ENCODE results near the gene SEC24C.
"Not testable (repeated sequence)": the region's sequence is repeated elsewhere in the genome, so short reads cannot be mapped to it uniquely, and the experiment has no call there.

DNA sequence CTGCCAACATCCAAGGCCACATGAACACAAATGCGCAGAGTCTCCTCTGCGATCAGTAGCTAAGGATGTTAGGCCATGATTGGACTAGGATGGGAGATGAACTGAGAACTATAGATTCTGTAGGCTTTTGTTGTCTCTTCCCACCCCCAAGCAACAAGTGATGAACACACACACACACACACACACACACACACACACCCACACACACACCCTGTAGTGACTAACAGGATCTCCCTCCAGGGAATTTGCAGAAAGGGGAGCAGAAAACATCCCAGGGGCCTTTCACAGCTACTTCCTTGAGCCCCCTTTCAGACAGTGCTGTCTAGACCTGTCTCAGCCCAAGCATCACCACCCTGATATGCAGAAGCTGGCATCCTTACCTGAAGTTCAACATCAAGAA lies 37.7 kb upstream of the SEC24C start:
- TF ChIP-seq, protein P1, sequence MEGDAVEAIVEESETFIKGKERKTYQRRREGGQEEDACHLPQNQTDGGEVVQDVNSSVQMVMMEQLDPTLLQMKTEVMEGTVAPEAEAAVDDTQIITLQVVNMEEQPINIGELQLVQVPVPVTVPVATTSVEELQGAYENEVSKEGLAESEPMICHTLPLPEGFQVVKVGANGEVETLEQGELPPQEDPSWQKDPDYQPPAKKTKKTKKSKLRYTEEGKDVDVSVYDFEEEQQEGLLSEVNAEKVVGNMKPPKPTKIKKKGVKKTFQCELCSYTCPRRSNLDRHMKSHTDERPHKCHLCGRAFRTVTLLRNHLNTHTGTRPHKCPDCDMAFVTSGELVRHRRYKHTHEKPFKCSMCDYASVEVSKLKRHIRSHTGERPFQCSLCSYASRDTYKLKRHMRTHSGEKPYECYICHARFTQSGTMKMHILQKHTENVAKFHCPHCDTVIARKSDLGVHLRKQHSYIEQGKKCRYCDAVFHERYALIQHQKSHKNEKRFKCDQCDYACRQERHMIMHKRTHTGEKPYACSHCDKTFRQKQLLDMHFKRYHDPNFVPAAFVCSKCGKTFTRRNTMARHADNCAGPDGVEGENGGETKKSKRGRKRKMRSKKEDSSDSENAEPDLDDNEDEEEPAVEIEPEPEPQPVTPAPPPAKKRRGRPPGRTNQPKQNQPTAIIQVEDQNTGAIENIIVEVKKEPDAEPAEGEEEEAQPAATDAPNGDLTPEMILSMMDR (conservative IDR thresholded peaks at IDR 0.05; ENCODE audit: low read length): not testable (repeated sequence)
- not testable (repeated sequence) for TF ChIP-seq EZH2phosphoT487 (IDR thresholded peaks at IDR 0.05; ENCODE audit: borderline replicate concordance)

Data from Loucy (cell line).